Measurements from ENCODE around the gene CMTM4. TPM values are rescaled to one million over a fixed set of nuclear protein-coding genes. Genes with fewer than 3 reads are reported as not detected.

Gene CMTM4
- total and polyA plus RNA-seq, 2 donors (not counting 1 experiment from before 2014, with no cell fraction given), result 0.06 to 0.59 TPM

DNA sequence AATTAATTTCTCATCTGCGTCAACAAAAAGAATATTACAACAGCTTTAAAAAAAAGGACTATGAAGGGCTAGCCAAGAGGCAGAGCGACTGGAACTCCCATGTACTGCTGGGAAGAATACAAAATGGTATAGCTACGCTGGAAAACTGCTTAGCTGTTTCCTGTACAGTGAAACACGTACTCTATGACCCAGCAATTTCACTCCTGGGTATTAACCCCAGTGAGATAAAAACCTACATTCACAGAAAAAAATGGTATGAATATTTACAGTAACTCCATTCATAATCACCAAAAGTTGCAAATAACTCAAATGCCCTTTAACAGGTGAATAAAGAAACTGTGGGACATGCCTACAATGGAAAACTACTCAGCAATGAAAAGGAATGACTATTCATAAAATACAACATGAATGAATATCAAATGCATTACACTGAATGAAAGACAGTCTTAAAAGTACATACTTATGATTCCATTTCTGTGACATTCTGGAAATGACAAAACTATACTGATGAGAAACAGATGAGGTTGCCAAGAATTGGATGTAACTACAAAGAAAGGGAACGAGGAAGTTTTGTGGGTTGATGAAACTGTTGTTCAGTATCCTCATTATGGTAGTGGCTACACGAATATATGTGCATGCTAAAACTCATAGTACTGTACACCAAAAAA, 27.6 kb downstream of the CMTM4 start:
- intact Hi-C loops (cut with micrococcal nuclease), result no loop called here
- ATAC-seq (ENCODE audit: low read depth), result no peak
- 70% methylated on average over 2 of the region's 6 CpGs for WGBS (ENCODE audit: insufficient coverage)

DNA sequence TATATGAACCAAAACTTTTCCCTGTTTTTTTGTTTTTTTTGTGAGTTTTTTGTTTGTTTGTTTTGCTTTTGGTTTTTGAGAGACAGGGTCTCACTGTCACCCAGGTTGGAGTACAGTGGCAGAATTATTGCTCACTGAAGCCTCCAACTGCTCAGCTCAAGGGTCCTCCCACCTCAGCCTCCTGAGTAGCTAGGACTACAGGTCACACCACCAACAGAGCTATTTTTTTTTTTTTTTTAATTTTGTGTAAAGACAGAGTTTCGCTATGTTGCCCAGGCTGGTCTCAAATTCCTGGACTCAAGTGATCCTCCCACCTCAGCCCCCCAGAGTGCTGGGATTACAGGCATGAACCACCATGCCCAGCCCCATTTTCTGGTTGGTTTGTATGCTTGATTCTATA, 28.6 kb downstream of the CMTM4 start:
- CTCF ChIA-PET, result interaction anchor here (0.6 to 1.5 kb wide), 2 partner anchors 16 to 32 kb away, joined by 3 to 5 read pairs; no protein-coding TSS in a partner anchor
- Mint-ChIP-seq H3K27me3 (peaks cover 5% of the 10 kb centered on the region), H3K4me3 (no peak overlapping the region), H3K4me1 (no peaks in the 10 kb centered on the region), H3K27ac (no peak overlapping the region), H3K9me3 (ENCODE audit: insufficient read depth) (no peaks in the 10 kb centered on the region)
- no peaks in the 10 kb centered on the region for H3K4me1 ChIP-seq (ENCODE audit: control insufficient read depth in 2 of 2, insufficient read depth in 2 of 2, low read length in 2 of 2)
- no peaks in the 10 kb centered on the region for H3K36me3 ChIP-seq (replicated peaks in 1 of 2; ENCODE audit: control extremely low read depth in 1 of 2, control insufficient read depth in 1 of 2, extremely low read depth in 1 of 2, insufficient read depth in 2 of 2, low read length in 1 of 2)
- H2AFZ ChIP-seq (ENCODE audit: insufficient read depth, low read depth, low read length, poor library complexity, severe bottlenecking), result no peak overlapping the region
- no peak for DNase-seq
- no peak overlapping the region for H3K27ac ChIP-seq (ENCODE audit: low read length in 2 of 2)
- no peaks in the 10 kb centered on the region for H4K20me1 ChIP-seq (ENCODE audit: control insufficient read depth, insufficient read depth, low read length, poor library complexity, severe bottlenecking)
- no peaks in the 10 kb centered on the region for H3K9me3 ChIP-seq (ENCODE audit: control extremely low read depth in 1 of 3, control insufficient read depth in 2 of 3, insufficient read depth in 1 of 3, low read length in 2 of 3)
- WGBS (ENCODE audit: insufficient coverage), result no CpG with 5 or more reads among the region's 1 CpG
- peaks cover 0 to under 1% (median 0%) of the 10 kb centered on the region in 4 experiments for H3K27me3 ChIP-seq (replicated peaks in 1 of 4; ENCODE audit: control extremely low read depth in 1 of 4, control insufficient read depth in 3 of 4, insufficient read depth in 4 of 4, low read length in 3 of 4)
- no peaks in the 10 kb centered on the region for H3K79me2 ChIP-seq (ENCODE audit: control insufficient read depth, insufficient read depth, low read length)
- intact Hi-C loops (cut with micrococcal nuclease), result no loop called here
- POLR2A ChIA-PET, result no interaction called here
- H3K4me2 ChIP-seq (replicated peaks; ENCODE audit: low read depth, low read length, poor library complexity, severe bottlenecking), result no peak overlapping the region
- no peak overlapping the region for H3K9ac ChIP-seq (ENCODE audit: low read length)
- TF ChIP-seq, protein P1, sequence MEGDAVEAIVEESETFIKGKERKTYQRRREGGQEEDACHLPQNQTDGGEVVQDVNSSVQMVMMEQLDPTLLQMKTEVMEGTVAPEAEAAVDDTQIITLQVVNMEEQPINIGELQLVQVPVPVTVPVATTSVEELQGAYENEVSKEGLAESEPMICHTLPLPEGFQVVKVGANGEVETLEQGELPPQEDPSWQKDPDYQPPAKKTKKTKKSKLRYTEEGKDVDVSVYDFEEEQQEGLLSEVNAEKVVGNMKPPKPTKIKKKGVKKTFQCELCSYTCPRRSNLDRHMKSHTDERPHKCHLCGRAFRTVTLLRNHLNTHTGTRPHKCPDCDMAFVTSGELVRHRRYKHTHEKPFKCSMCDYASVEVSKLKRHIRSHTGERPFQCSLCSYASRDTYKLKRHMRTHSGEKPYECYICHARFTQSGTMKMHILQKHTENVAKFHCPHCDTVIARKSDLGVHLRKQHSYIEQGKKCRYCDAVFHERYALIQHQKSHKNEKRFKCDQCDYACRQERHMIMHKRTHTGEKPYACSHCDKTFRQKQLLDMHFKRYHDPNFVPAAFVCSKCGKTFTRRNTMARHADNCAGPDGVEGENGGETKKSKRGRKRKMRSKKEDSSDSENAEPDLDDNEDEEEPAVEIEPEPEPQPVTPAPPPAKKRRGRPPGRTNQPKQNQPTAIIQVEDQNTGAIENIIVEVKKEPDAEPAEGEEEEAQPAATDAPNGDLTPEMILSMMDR (IDR thresholded peaks at IDR 0.05), result no peak
- no peak for TF ChIP-seq EZH2 (IDR thresholded peaks at IDR 0.05; ENCODE audit: borderline replicate concordance, insufficient read depth, low read depth, low read length, poor library complexity, severe bottlenecking)
- no peak overlapping the region for H3K4me3 ChIP-seq (ENCODE audit: control extremely low read depth in 1 of 5, extremely low read depth in 1 of 5, insufficient read depth in 1 of 5, low read depth in 2 of 5, low read length in 4 of 5)
- ATAC-seq (ENCODE audit: low read depth), result no peak

More for the DNA sequence above, 27.6 kb downstream of the CMTM4 start:
- H3K4me2 ChIP-seq (replicated peaks; ENCODE audit: low read depth, low read length, poor library complexity, severe bottlenecking), result no peak overlapping the region
- Mint-ChIP-seq H3K4me3 (no peak overlapping the region), H3K4me1 (no peaks in the 10 kb centered on the region), H3K27ac (no peak overlapping the region), H3K27me3 (peaks cover 3% of the 10 kb centered on the region), H3K9me3 (ENCODE audit: insufficient read depth) (no peaks in the 10 kb centered on the region)
- H2AFZ ChIP-seq (ENCODE audit: insufficient read depth, low read depth, low read length, poor library complexity, severe bottlenecking), result no peak overlapping the region
- ChIA-PET CTCF (interaction anchor here (0.9 kb wide), 1 partner anchor 17 kb away, joined by 4 read pairs; no protein-coding TSS in a partner anchor), POLR2A (no interaction called here)
- H3K4me3 ChIP-seq (ENCODE audit: control extremely low read depth in 1 of 5, extremely low read depth in 1 of 5, insufficient read depth in 1 of 5, low read depth in 2 of 5, low read length in 4 of 5), result no peak overlapping the region
- TF ChIP-seq, protein P1 (IDR thresholded peaks at IDR 0.05), result no peak
- no peak for TF ChIP-seq EZH2 (IDR thresholded peaks at IDR 0.05; ENCODE audit: borderline replicate concordance, insufficient read depth, low read depth, low read length, poor library complexity, severe bottlenecking)
- no peak for DNase-seq
- H3K36me3 ChIP-seq (replicated peaks in 1 of 2; ENCODE audit: control extremely low read depth in 1 of 2, control insufficient read depth in 1 of 2, extremely low read depth in 1 of 2, insufficient read depth in 2 of 2, low read length in 1 of 2), result no peaks in the 10 kb centered on the region
- H3K9me3 ChIP-seq (ENCODE audit: control extremely low read depth in 1 of 3, control insufficient read depth in 2 of 3, insufficient read depth in 1 of 3, low read length in 2 of 3), result no peaks in the 10 kb centered on the region
- no peaks in the 10 kb centered on the region for H3K4me1 ChIP-seq (ENCODE audit: control insufficient read depth in 2 of 2, insufficient read depth in 2 of 2, low read length in 2 of 2)
- no peaks in the 10 kb centered on the region for H3K27me3 ChIP-seq (replicated peaks in 1 of 4; ENCODE audit: control extremely low read depth in 1 of 4, control insufficient read depth in 3 of 4, insufficient read depth in 4 of 4, low read length in 3 of 4)
- no peaks in the 10 kb centered on the region for H3K79me2 ChIP-seq (ENCODE audit: control insufficient read depth, insufficient read depth, low read length)
- H4K20me1 ChIP-seq (ENCODE audit: control insufficient read depth, insufficient read depth, low read length, poor library complexity, severe bottlenecking), result no peaks in the 10 kb centered on the region
- H3K27ac ChIP-seq (ENCODE audit: low read length in 2 of 2), result no peak overlapping the region
- H3K9ac ChIP-seq (ENCODE audit: low read length), result no peak overlapping the region

Measured in B cell (primary cell).